ENCODE results near the gene WLS.

- TF ChIP-seq CTCF (conservative IDR thresholded peaks at IDR 0.05): no peak
- no peak for TF ChIP-seq EZH2 (IDR thresholded peaks at IDR 0.05; ENCODE audit: low read depth)
Observed at GRCh38 chr1:68271596-68271995, 39.3 kb upstream of the WLS start.
